ENCODE results near the gene TRH. TPM values are rescaled to one million over a fixed set of nuclear protein-coding genes. Genes with fewer than 3 reads are reported as not detected.

TRH gene
- total RNA-seq, 6 donors from 2014 or later, result 0.13 to 0.55 (median 0.32) TPM; not detected in 2

GRCh38 chr3:129984125-129984524, 9.6 kb downstream of the TRH start:
- TF ChIP-seq EP300 (IDR thresholded peaks at IDR 0.05) (no peak), POLR2AphosphoS5 (IDR thresholded peaks at IDR 0.05) (no peak), CTCF (IDR thresholded peaks at IDR 0.05) (no peak), POLR2A (IDR thresholded peaks at IDR 0.05) (no peak)
- H3K4me1 ChIP-seq, result no peaks in the 10 kb centered on the region
- WGBS, 2 donors, result 79 to 80% methylated on average over 2 of the region's 2 CpGs
- H3K27ac ChIP-seq, result no peak overlapping the region
- H3K4me3 ChIP-seq, result no peak overlapping the region
- H3K9me3 ChIP-seq, result no peaks in the 10 kb centered on the region
- no peaks in the 10 kb centered on the region for H3K36me3 ChIP-seq
- H3K27me3 ChIP-seq, result no peaks in the 10 kb centered on the region
- ATAC-seq (ENCODE audit: low FRiP score in 2 of 2), result no peak
- no peak for DNase-seq

GRCh38 chr3:129985113-129985512, 10.6 kb downstream of the TRH start:
- Histone ChIP-seq H3K27ac (no peak overlapping the region), H3K27me3 (no peaks in the 10 kb centered on the region), H3K4me1 (no peaks in the 10 kb centered on the region), H3K9me3 (no peaks in the 10 kb centered on the region), H3K36me3 (no peaks in the 10 kb centered on the region), H3K4me3 (no peak overlapping the region)
- ATAC-seq (ENCODE audit: low FRiP score in 2 of 2) (no peak), DNase-seq (no peak)
- TF ChIP-seq POLR2AphosphoS5 (IDR thresholded peaks at IDR 0.05) (no peak), POLR2A (IDR thresholded peaks at IDR 0.05) (no peak), EP300 (IDR thresholded peaks at IDR 0.05) (no peak), CTCF (IDR thresholded peaks at IDR 0.05) (no peak)
- WGBS, 2 donors, result 89 to 92% methylated on average over 5 to 14 of the region's 14 CpGs

GRCh38 chr3:129988429-129988828, 13.9 kb downstream of the TRH start:
- no peak for DNase-seq
- TF ChIP-seq POLR2A (IDR thresholded peaks at IDR 0.05), result no peak
- no peak for TF ChIP-seq EP300 (IDR thresholded peaks at IDR 0.05)
- no peak for TF ChIP-seq CTCF (IDR thresholded peaks at IDR 0.05)
- TF ChIP-seq POLR2AphosphoS5 (IDR thresholded peaks at IDR 0.05), result no peak
- no peaks in the 10 kb centered on the region for H3K4me1 ChIP-seq
- H3K9me3 ChIP-seq, result no peaks in the 10 kb centered on the region
- no peaks in the 10 kb centered on the region for H3K27me3 ChIP-seq
- no peak overlapping the region for H3K27ac ChIP-seq
- H3K4me3 ChIP-seq, result no peak overlapping the region
- WGBS, 2 donors, result 67 to 72% methylated on average over 7 to 10 of the region's 10 CpGs
- no peaks in the 10 kb centered on the region for H3K36me3 ChIP-seq
- ATAC-seq (ENCODE audit: low FRiP score in 2 of 2), result no peak

GRCh38 chr3:129989414-129989813, 14.9 kb downstream of the TRH start:
- 69 to 77% methylated on average over 6 of the region's 6 CpGs for WGBS, 2 donors
- Histone ChIP-seq H3K36me3 (no peaks in the 10 kb centered on the region), H3K4me1 (no peaks in the 10 kb centered on the region), H3K9me3 (no peaks in the 10 kb centered on the region), H3K27me3 (no peaks in the 10 kb centered on the region), H3K4me3 (no peak overlapping the region), H3K27ac (no peak overlapping the region)
- DNase-seq, result no peak
- ATAC-seq (ENCODE audit: low FRiP score in 2 of 2), result no peak
- TF ChIP-seq EP300 (IDR thresholded peaks at IDR 0.05), result no peak
- no peak for TF ChIP-seq POLR2AphosphoS5 (IDR thresholded peaks at IDR 0.05)
- TF ChIP-seq CTCF (IDR thresholded peaks at IDR 0.05), result no peak
- no peak for TF ChIP-seq POLR2A (IDR thresholded peaks at IDR 0.05)

GRCh38 chr3:129992781-129993180, 18.3 kb downstream of the TRH start:
- 45 to 52% methylated on average over 2 to 3 of the region's 3 CpGs for WGBS, 2 donors
- no peak for TF ChIP-seq EP300 (IDR thresholded peaks at IDR 0.05)
- no peak for TF ChIP-seq POLR2AphosphoS5 (IDR thresholded peaks at IDR 0.05)
- TF ChIP-seq CTCF (IDR thresholded peaks at IDR 0.05), result peak in 1 of 6 experiments; percentile 10
- no peaks in the 10 kb centered on the region for H3K9me3 ChIP-seq
- no peaks in the 10 kb centered on the region for H3K4me1 ChIP-seq
- no peak overlapping the region for H3K4me3 ChIP-seq
- H3K36me3 ChIP-seq, result no peaks in the 10 kb centered on the region
- DNase-seq (no peak), ATAC-seq (ENCODE audit: low FRiP score in 2 of 2) (peak; percentile 30 to 35)
- H3K27me3 ChIP-seq, result no peaks in the 10 kb centered on the region
- H3K27ac ChIP-seq, result no peak overlapping the region

Data from upper lobe of left lung (tissue), 6 donors.